ENCODE measurements around the gene TBRG4. TPM values are rescaled to one million over a fixed set of nuclear protein-coding genes. Genes with fewer than 3 reads are reported as not detected.
A peak's percentile ranks its signal among the peaks of the same experiment; 100 is the strongest.

Gene TBRG4
- total RNA-seq, result 10 to 100 TPM; 45.7 to 60.1 (median 53.7) TPM

GRCh38 chr7:45111298-45112223 is at the start of gene TBRG4:
Gene TBRG4, minus strand, starts transcription at chr7:45111697. Its CDS starts 2,460 bp downstream, at chr7:45109237.
- intact Hi-C loops (cut with DNase I), result loop anchor here (5.0 kb wide), 2 partner anchors 109 to 124 kb away; partner anchors contain the start of gene CCM2
- H3K4me3 ChIP-seq, result peak within 1 kb of the TSS; percentile 68 to 85 (median 79)
- DNase-seq (ENCODE audit: extremely low spot score), result peak; percentile 98
- peaks cover 40 to 53% (median 50%) of the 10 kb centered on the region in 4 donors for H3K4me1 ChIP-seq
- no peak for TF ChIP-seq EP300 (IDR thresholded peaks at IDR 0.05)
- TF ChIP-seq POLR2A (IDR thresholded peaks at IDR 0.05; ENCODE audit: low read depth), result peak; percentile 73
- peak; percentile 99 for TF ChIP-seq POLR2AphosphoS5 (IDR thresholded peaks at IDR 0.05)
- TF ChIP-seq CTCF (IDR thresholded peaks at IDR 0.05), result peak; percentile 30 to 46 (median 36)
- H3K36me3 ChIP-seq, result peaks cover 25 to 29% (median 26%) of the 10 kb centered on the region in 4 donors
- peak within 1 kb of the TSS; percentile 91 to 95 (median 92) for H3K27ac ChIP-seq (replicated peaks in 1 of 4)
- H3K27me3 ChIP-seq, result no peaks in the 10 kb centered on the region
- H3K9me3 ChIP-seq, result no peaks in the 10 kb centered on the region
- whole genome bisulfite sequencing, result under 1% methylated on average over 47 of the region's 64 CpGs

GRCh38 chr7:45161138-45161537 is 49.6 kb upstream of the TBRG4 start:
- peaks cover 0 to 18% (median 0%) of the 10 kb centered on the region in 4 donors for H3K36me3 ChIP-seq
- H3K4me3 ChIP-seq, result no peak overlapping the region
- TF ChIP-seq POLR2A (IDR thresholded peaks at IDR 0.05; ENCODE audit: low read depth) (no peak), POLR2AphosphoS5 (IDR thresholded peaks at IDR 0.05) (no peak), EP300 (IDR thresholded peaks at IDR 0.05) (no peak), CTCF (IDR thresholded peaks at IDR 0.05) (no peak)
- intact Hi-C loops (cut with DNase I), result loop anchor here (5.0 kb wide), 1 partner anchor 46 kb away; no protein-coding TSS in a partner anchor
- WGBS, result 74% methylated on average over 4 of the region's 4 CpGs
- peaks cover 0 to 37% (median 6%) of the 10 kb centered on the region in 4 donors for H3K27me3 ChIP-seq
- DNase-seq (ENCODE audit: extremely low spot score), result no peak
- peak overlapping the region in 1 of 4 donors; percentile 30 for H3K27ac ChIP-seq (replicated peaks in 1 of 4)
- H3K9me3 ChIP-seq, result peaks cover 0 to 13% (median 4%) of the 10 kb centered on the region in 4 donors
- H3K4me1 ChIP-seq, result peaks cover 3 to 12% (median 11%) of the 10 kb centered on the region in 4 donors

GRCh38 chr7:45160417-45160881 is 49.0 kb upstream of the TBRG4 start:
- Histone ChIP-seq H3K27me3 (peaks cover 0 to 44% (median 6%) of the 10 kb centered on the region in 4 donors), H3K4me3 (peak overlapping the region in 2 of 4 donors; percentile 16 to 50), H3K4me1 (peaks cover 3 to 12% (median 11%) of the 10 kb centered on the region in 4 donors), H3K27ac (replicated peaks in 1 of 4) (no peak overlapping the region), H3K36me3 (peaks cover 0 to 18% (median 0%) of the 10 kb centered on the region in 4 donors), H3K9me3 (peaks cover 0 to 13% (median 4%) of the 10 kb centered on the region in 4 donors)
- no peak for TF ChIP-seq POLR2A (IDR thresholded peaks at IDR 0.05; ENCODE audit: low read depth)
- no peak for TF ChIP-seq EP300 (IDR thresholded peaks at IDR 0.05)
- TF ChIP-seq CTCF (IDR thresholded peaks at IDR 0.05), result no peak
- no peak for TF ChIP-seq POLR2AphosphoS5 (IDR thresholded peaks at IDR 0.05)
- 72% methylated on average over 10 of the region's 10 CpGs for WGBS
- no peak for DNase-seq (ENCODE audit: extremely low spot score)
- intact Hi-C loops (cut with DNase I), result loop anchor here (5.0 kb wide), 1 partner anchor 47 kb away; no protein-coding TSS in a partner anchor

GRCh38 chr7:45159296-45159695 is 47.8 kb upstream of the TBRG4 start:
- Histone ChIP-seq H3K27me3 (peaks cover 0 to 49% (median 6%) of the 10 kb centered on the region in 4 donors), H3K9me3 (peaks cover 0 to 8% (median 4%) of the 10 kb centered on the region in 4 donors), H3K27ac (replicated peaks in 1 of 4) (peak overlapping the region in 2 of 4 donors; percentile 21 to 28), H3K4me1 (peaks cover 3 to 18% (median 16%) of the 10 kb centered on the region in 4 donors), H3K4me3 (peak overlapping the region; percentile 49 to 61 (median 50)), H3K36me3 (peaks cover 0 to 18% (median 0%) of the 10 kb centered on the region in 4 donors)
- 85% methylated on average over 4 of the region's 4 CpGs for WGBS
- intact Hi-C loops (cut with DNase I), result loop anchor here (10.0 kb wide), 1 partner anchor 696 kb away; no protein-coding TSS in a partner anchor
- TF ChIP-seq POLR2A (IDR thresholded peaks at IDR 0.05; ENCODE audit: low read depth) (no peak), EP300 (IDR thresholded peaks at IDR 0.05) (no peak), POLR2AphosphoS5 (IDR thresholded peaks at IDR 0.05) (no peak), CTCF (IDR thresholded peaks at IDR 0.05) (no peak)
- DNase-seq (ENCODE audit: extremely low spot score), result no peak

Measured in esophagus muscularis mucosa (tissue), 4 donors.